GM21447 (cell line): ENCODE data around the gene MAP2K5.

Experiments used
- ATAC-seq: cut with Tn5 transposase; IDR thresholded peaks from one replicate; pipeline ENCODE4 v1.9.1; 2021; ENCODE audit not compliant: unreplicated experiment

MAP2K5 gene

DNA sequence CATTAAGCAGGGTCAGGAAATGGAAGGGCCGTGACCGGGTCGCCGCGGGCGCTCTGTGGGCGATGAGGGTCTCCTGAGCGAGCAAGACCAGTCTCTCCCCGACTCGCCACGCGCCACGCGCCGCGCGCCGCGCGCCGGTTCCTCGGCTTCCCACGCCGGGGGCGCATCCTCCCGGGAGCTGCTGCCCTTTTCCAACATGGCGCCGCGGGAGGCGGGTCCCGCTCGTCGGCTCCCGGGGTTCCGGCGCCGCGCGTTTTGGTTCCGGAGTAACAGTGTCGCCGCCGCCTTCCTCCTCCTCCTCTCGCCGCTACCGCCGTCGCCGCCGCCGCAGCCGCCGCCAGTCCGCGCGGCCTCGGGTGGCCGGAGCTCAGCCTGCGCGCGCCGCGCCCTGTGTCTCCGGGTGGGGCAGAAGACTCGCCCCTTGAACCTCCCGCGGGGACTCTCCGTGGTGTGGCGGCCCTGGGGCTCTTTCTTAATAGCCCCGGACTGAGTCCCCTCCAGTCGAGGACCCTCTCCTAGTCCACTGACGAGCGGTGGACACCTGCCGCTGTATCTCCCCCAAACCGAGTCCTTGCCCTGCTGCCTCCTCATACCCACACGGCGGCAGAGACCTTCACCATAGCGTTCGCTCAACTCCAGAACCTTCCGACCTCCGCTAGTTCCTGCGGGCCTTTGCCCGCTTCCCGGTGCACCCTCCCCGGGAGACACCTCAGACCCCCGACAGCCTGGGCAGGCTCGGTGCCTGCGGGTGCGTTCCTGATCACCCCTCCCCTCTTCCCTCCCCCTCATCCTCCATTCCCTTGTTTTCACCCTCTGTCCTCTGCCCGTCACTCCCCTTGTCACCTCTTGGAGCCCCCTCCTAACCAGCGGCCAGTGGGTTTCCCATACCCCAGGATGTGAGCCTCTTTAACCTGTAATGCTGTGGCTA lies at the start of gene MAP2K5:
TSS of gene MAP2K5 (plus strand) at position 284 of the 928 bp plus-strand sequence. CDS start at position 917, 633 bp downstream.
- no peak for ATAC-seq

DNA sequence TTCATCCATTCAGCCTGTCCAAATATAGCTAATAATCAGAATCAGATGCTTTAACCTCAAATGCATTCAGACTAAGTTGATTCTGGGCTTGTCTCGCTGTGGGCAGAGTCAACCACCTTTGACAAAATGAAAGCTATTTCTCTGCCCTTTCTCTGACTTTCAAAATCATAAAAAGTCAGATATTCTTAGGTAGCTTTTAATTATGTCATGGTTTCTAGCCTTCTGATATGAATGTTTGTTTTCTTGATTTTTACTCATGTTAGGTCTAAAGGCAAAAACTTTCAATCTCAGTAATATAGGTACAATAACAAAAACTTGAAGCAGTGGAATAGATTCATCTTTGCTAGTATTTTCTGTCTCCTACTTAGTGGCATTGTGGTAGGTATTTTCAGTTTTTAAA lies 46.9 kb upstream of the MAP2K5 start:
- ATAC-seq = no peak

DNA sequence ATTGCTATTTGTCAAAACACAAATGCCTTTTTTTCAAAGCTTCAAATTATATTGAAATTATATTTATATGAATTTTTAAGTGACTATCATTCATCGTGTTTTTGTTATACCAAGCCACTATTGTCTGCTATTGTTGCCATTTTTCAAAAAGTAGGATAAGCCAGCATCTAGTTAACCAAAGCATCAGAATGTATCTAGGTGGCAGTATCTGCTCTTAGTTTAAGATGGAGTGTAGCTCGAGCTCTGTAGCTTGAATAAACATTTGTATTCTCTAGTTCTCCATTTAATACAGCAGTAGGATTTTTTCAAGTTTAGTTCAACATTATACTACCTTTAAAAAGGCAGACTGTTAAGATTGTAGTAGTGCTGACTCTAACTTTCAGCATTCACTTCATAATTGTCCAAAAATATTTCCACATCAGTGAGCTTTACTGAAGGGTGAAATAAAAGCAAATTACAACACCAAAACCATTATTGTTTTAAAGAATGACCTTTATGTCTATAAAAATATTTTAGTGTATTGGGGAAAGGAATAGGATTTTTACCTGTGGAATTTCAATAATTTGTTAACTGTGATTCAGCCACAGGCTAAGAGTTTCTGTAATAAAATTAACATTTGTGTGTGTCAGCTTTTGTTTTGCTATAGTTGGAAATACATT lies 41.2 kb upstream of the MAP2K5 start:
- no peak for ATAC-seq

DNA sequence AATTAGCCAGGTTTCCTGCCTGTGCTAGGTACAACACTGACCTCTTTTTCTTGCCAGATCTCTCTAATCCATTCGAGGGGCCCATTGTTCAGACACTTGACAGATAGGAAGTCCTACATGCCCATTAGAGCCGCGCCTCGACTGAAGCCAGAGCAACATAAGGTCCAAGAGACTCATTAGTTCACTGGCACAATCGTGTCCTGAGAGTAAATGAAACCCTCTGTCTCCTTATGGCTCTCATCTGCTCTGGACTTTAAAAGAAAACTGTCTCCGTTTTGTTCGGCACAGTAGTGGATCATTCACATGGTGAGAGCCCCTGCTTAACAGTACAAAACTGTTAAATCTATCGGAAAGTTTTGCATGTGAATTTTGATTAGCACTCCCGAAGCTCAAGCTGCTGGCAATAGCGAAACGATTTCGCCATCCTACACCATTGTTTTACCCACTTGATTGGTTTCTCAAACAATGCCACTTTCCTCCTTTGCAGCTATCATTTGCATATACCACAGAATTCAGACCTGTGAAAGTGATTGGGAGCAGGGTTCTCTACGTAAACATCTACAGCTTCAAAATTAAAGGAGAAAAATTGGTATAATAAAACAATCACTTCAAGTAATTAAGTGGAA lies 40.6 kb upstream of the MAP2K5 start:
- no peak for ATAC-seq

DNA sequence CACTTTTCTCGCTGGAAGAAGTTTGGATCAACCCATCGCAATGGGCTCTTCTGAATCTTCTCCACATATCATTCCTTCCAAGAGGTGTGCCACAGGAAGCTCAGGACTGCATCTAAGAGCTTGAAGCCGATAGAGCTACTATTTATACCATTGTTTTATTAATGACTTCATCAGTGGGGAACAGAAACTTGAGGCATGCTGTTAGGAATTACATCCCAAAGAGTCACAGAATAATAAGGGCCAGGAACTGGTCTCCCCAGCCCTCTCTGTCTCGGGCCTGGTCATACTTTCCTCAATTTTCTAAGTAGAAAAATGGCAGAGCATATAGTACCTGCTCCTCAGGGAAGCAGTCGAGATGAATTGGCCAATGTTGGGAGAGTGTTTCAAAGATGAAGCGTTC lies 38.4 kb upstream of the MAP2K5 start:
- ATAC-seq = no peak

DNA sequence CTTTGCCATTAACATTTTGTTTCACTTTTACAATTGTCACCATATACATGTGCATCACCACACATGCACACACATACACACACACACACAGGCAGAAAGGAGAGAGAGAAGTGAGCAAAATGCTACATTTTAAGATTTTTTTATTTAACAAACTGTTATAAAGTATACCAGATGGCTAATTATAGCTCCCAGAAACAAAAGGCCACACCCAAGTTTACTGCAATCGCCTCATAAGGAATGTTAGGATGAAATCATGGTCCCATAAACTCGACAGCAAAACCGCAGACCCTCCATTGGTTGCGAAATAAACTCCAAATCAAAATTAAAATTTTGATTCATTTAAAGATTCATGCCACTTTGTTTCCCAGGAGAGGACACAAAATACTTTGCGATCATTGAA lies 37.7 kb upstream of the MAP2K5 start:
- ATAC-seq = no peak

DNA sequence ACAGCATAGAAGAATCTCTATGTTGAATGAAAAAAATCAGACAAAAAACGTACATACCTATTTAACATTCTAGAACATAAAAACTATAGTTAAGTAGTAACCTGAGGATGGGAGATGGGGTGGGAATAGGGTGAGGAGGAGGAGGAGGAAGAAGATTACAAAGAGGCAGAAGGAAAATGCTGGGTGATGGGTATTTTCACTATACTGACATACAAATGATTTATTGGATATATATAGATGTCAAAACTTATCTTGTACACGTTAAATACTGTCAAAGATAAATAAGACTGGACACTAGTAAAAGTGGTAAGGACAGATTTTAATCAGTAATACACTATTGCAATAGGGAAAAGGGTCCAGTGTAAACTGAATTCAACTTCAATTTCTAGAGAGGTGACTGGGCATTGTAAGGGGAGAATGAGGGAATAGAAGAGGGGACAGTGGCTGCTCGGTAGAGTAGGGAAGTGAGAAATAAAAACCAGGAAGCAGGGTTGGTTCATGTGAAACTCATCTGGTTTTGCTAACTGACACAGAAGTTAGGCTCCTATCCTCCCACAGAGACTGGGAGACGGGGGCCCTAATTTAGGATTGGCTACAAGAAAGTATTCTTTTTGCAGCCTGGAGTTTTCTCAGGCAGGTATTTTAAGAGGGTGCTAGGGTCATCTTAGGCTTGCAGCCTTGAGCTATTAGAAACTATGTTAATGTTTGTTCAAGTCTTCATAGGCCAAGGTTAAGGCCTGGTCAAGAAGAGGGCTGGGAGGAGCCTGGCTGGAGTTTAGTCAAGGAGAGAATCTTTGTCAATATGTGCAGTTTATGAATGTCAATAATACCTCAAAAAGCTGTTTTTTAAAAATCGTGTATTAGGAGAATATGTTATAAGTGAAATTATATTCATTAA lies 36.6 kb upstream of the MAP2K5 start:
- no peak for ATAC-seq

DNA sequence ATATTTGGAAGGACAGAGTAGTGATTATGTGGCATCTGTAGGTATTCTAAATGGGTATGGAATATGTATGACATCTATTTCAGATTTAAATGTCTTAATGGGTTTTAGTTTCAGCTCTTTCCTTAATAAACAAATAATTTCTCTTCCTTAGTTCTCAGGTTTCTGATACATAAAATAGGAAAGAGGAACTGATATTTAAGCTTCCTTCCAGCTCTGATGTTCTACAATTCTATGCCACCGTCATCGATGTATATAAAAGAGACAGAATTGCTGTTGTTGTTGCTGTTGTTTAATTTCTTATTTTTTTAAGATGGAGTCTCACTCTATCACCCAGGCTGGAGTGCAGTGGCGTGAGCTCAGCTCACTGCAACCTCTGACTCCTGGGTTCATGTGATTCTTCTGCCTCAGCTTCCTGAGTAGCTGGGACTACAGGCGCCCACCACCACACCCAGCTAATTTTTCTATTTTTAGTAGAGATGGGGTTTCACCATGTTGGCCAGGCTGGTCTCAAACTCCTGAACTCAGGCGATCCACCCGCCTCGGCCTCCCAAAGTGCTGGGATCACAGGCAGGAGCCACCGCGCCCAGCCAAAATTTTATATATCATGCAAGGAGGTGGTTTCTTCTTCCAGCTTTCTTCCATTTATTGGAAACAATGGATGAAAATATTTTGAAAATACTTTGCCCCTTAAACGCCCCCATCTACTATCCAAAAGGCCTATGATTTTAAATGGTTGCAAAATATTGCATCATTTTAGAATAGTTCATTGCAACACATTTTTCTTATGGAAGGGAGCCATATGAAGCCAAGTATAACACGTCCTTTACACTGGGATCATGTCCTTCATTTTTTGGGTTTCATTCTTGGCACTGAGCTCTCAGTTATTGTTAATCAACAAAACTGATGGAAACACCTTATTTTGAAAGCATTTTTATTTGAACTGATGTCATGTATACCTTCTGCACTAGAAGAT lies 35.4 kb upstream of the MAP2K5 start:
- ATAC-seq = no peak

DNA sequence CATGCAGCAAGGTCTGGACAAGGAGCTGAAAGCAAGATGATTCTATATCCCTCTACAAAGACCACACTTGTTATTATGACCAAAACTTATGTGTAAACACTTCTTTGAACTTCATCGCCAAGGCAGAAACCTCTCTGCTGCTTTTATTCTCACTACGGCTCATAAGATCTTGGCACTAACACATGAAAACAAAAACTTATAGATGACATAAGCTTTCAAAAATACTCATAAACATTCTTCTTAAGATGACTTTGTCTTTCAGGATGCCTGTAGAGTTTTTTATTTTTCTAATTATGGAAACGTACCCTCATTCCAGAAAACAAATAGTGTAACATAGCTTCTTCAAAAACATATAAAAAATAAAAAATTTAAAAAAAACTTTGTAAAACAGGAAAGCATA lies 34.1 kb upstream of the MAP2K5 start:
- ATAC-seq = no peak

DNA sequence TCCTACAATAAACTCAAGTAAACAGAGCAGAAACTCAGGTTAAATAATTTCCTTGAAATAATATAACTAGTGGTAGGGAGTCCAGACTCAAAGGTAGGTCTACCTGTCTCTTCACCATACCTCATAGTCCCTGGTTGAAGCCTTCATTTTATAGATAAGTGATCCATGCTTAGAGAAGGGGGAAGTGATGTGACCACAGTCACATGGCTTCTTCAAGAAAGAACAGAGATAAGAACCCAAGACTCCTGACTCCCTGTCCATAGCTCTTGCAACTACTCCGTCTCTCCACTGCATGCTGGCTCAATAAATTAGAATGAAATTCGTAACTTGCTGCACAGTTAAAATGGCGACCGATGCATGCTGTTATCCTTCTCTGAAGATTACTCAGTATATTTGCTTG lies 32.6 kb upstream of the MAP2K5 start:
- ATAC-seq = no peak

DNA sequence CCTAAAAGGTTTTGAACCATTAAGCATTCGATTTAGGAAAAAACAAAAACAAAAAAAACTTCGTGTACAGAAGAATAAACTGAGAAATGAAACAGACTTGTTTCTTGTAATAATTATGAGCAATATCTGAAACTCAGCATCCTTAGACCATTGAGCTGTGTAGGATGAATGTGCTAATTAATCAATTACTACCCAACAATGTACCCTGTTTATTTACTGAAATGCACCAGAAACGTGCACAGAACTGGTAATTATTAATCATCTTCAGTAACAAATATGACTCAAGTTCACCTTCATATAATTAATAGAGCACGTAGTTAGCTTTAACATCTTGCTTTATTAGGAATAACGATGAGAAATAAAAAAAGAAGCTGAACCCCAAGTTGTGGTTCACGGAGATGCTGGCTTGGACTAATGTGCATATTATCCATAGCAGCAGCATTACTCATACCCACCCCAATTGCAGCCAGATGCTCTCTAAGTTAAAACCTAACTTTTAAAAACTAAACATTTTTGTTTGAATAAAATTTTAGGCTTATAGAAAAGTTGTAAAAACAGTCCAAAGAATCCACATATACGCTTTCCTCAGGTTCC lies 31.8 kb upstream of the MAP2K5 start:
- no peak for ATAC-seq

DNA sequence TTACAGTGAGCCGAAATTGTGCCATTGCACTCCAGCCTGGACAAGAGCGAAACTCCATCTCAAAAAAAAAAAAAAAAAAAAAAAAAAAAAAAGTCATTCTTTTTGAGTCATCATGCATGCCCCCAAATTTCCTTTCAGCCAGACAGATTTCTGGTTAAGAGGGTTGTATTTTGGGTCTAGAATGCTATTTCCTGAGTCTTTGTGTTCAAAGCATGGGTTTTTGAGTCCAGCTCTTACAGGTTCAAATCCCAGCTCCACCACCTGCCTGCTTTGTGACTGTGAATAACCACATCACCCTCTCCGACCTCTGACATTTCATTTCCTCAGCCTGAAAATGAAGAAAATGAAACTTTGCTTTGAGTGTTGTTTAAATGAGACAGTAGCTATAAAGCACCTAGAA lies 30.9 kb upstream of the MAP2K5 start:
- no peak for ATAC-seq

DNA sequence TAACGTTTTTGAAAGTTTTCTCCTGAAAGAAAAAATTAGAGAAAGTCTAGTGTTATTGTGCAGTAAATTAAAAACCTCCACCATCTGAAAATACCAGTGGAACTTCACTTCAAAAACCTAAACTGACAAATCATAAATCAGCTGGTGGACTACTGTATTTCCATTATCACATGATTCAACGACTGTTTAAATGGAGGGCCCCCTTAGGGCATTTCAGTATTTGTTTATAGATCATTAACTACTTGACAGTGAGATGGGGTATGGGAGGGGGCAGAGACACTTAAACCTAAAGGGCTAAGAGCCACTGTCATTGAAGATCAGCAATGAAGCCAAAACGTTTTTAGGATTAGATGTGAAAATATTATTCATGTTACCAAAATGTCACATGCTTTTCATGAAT lies 30.4 kb upstream of the MAP2K5 start:
- no peak for ATAC-seq

DNA sequence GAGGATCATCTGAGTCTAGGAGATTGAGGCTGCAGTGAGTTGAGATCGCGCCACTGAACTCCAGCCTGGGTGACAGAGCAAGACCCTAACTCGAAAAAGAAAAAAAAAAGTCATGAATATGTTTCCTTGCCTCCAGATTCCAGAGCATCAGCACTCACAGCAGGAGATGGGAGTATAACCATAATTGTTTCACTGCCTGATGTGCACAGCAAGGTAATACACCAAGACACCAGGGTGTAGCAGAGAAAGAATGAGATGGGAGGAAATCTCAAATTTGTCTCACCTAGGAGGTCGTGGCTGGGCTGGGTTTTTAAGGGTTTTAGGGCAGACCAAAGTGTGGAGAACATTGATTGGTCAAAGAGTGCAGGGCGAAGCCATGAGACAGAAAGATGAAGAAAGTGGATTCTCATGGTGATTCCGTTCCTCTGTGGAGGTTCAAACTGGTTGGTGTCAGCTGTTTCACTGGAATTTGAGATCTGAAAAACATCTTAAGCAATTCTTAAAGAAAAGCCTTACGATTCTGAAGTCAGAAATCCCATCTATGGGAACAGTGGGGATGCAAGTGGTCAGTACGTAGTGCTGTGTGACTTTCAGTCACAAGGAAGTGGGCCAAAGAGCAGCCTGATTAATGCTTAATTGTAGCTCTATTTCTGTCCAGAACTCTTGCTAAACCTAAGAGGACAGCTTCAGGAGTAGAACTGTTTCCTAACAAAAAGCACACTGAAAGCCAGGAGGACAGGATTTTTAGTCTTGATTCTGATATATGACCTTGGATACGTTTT lies 29.4 kb upstream of the MAP2K5 start:
- ATAC-seq = no peak

DNA sequence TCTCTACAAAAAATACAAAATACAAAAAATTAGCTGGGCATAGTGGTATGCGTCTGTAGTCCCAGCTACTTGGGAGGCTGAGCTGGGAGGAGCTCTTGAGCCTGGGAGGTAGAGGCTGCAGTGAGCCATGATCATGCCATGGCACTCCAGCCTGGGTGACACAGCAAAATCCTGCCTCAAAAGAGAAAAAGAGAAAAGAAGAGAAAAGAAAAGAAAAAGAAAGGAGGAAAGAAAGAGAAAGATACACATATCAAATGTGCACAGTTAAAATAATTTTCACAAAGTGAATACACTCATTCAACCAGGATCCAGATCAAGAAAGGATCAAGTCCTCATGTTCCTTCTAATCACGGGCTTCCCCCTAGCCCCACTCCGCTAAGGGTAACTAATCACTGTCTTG lies 27.4 kb upstream of the MAP2K5 start:
- ATAC-seq = no peak

DNA sequence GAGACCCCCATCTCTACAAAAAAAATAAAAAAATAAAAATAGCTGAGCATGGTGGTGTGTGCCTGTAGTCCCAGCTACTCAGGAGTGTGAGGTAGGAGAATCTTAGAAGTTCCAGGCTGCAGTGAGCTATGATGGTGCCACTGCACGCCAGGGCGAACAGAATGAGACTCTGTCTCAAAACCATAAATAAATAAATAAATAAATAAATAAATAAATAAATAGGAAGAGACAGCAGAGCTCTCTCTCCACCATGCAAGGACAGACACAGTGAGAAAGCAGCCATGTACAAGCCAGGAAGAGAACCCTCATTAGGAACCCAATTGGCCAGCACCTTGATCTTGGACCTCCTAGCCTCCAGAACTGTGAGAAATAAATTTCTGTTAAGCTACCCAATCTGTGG lies 26.9 kb upstream of the MAP2K5 start:
- ATAC-seq = no peak

DNA sequence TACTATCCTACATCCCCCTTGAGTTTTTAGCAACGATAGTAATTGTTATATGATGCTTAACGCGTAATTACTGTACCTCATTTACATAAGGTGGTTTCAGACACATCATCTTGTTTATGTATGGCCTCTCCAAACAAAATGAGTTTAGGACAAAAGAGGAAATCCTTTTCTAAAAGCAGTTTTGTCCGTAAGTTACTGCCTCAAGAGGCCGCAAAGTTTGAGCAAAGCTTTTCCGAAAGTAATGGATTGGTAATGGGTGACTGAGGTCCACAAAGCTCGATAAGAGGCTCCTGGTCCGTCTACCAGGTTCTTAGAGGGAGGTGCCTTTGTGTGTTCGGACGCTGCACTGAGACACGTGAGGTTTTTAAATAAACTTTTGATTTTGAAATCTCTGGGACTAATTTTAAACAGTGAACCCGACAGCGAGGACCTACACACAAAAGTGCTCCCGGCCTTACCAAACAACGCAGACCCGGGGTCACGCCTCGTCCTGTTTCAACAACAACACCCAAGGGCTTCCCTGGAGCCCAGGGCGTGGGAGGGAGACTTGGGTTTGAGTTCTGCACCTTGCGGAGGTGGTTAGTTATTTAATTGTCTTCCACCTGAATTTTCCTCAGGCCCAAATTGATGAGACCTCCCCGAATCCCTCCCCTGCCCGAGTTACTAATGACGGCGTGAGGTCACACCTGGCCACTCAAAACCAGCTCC lies 22.0 kb upstream of the MAP2K5 start:
- ATAC-seq = peak; percentile 4
